Loucy (cell line): ENCODE data around the gene SUFU.

Experiments used
- CTCF ChIP-seq: fragments of 200-600 bp; sonication (generic); conservative IDR thresholded peaks from 2 replicates; pipeline ENCODE4 v1.5.1; 2014; ENCODE audit warnings: mild to moderate bottlenecking, antibody characterized with exemption, low read length
- EZH2phosphoT487 ChIP-seq: fragments of 200-600 bp; IDR thresholded peaks from 2 replicates; pipeline ENCODE4 v1.6.1; 2018; ENCODE audit warnings: antibody characterized with exemption, mild to moderate bottlenecking, moderate library complexity, borderline replicate concordance

- TF ChIP-seq CTCF (no peak), EZH2phosphoT487 (no peak)
These were observed 112.4 kb downstream of the SUFU start for GRCh38 chr10:102616066-102616770.
